Loucy (cell line): ENCODE data around the gene ARHGAP15.

Experiments
- H2AFZ ChIP-seq: fragments of 200-600 bp; sonication (generic); 2 replicates; pipeline ENCODE4 v1.6.0; 2016; ENCODE audit warnings: antibody characterized with exemption, mild to moderate bottlenecking, low read length, moderate library complexity
- H3F3A ChIP-seq: fragments of 200-600 bp; 2 replicates; pipeline ENCODE4 v1.6.0; 2016; ENCODE audit warnings: antibody characterized with exemption, low read depth, mild to moderate bottlenecking
- H3K27me3 ChIP-seq: fragments of 200-600 bp; sonication (generic); 2 replicates; pipeline ENCODE4 v1.6.1; 2014; ENCODE audit warnings: low read length, mild to moderate bottlenecking; ENCODE audit not compliant: insufficient read depth, poor library complexity, severe bottlenecking
- H3K36me3 ChIP-seq: fragments of 200-600 bp; sonication (generic); 2 replicates; pipeline ENCODE4 v1.6.1; 2016; ENCODE audit warnings: low read length; ENCODE audit not compliant: insufficient read depth
- H3K4me1 ChIP-seq: fragments of 200-600 bp; sonication (generic); 2 replicates; pipeline ENCODE4 v1.5.1; 2014; ENCODE audit warnings: low read length, mild to moderate bottlenecking; ENCODE audit not compliant: insufficient read depth, poor library complexity, severe bottlenecking
- H3K4me2 ChIP-seq: fragments of 200-600 bp; sonication (generic); 2 replicates; pipeline ENCODE4 v1.6.0; 2014; ENCODE audit warnings: antibody characterized with exemption, low read length, low read depth, mild to moderate bottlenecking; ENCODE audit not compliant: poor library complexity, severe bottlenecking
- H3K4me3 ChIP-seq: fragments of 200-600 bp; sonication (generic); 2 replicates; pipeline ENCODE4 v1.5.1; 2014; ENCODE audit warnings: low read length, mild to moderate bottlenecking, mixed read lengths; ENCODE audit not compliant: poor library complexity, severe bottlenecking
- H3K79me2 ChIP-seq: fragments of 200-600 bp; sonication (generic); 2 replicates; pipeline ENCODE4 v1.6.1; 2014; ENCODE audit warnings: low read length; ENCODE audit not compliant: insufficient read depth
- H3K9ac ChIP-seq: fragments of 200-600 bp; sonication (generic); 2 replicates; pipeline ENCODE4 v1.6.0; 2014; ENCODE audit warnings: mild to moderate bottlenecking, low read depth, low read length, moderate library complexity; ENCODE audit not compliant: poor library complexity, severe bottlenecking
- H3K9me2 ChIP-seq: fragments of 200-600 bp; sonication (generic); replicated peaks from 2 replicates; pipeline ENCODE4 v1.6.1; 2016; ENCODE audit warnings: low read depth, low read length, mixed read lengths
- H3K9me3 ChIP-seq: fragments of 200-600 bp; sonication (generic); 2 replicates; pipeline ENCODE4 v1.6.1; 2014; ENCODE audit warnings: mild to moderate bottlenecking, antibody characterized with exemption, low read length, low read depth; ENCODE audit not compliant: insufficient read depth
- H4K20me1 ChIP-seq: fragments of 200-600 bp; sonication (generic); 2 replicates; pipeline ENCODE4 v1.6.0; 2014; ENCODE audit warnings: antibody characterized with exemption, low read length, mild to moderate bottlenecking; ENCODE audit not compliant: insufficient read depth, poor library complexity, severe bottlenecking
- CTCF ChIP-seq: fragments of 200-600 bp; sonication (generic); conservative IDR thresholded peaks from 2 replicates; pipeline ENCODE4 v1.5.1; 2014; ENCODE audit warnings: mild to moderate bottlenecking, antibody characterized with exemption, low read length
- EZH2phosphoT487 ChIP-seq: fragments of 200-600 bp; IDR thresholded peaks from 2 replicates; pipeline ENCODE4 v1.6.1; 2018; ENCODE audit warnings: antibody characterized with exemption, mild to moderate bottlenecking, moderate library complexity, borderline replicate concordance

ARHGAP15 gene

GRCh38 chr2:143801561-143801960 lies 672.3 kb downstream of the ARHGAP15 start:
- Histone ChIP-seq H3K9me3 (no peaks in the 10 kb centered on the region), H3K79me2 (no peaks in the 10 kb centered on the region), H3F3A (no peaks in the 10 kb centered on the region), H2AFZ (no peak overlapping the region), H3K4me3 (no peak overlapping the region), H3K4me1 (no peaks in the 10 kb centered on the region), H3K9me2 (no peaks in the 10 kb centered on the region), H3K9ac (no peak overlapping the region), H3K4me2 (no peak overlapping the region), H3K36me3 (no peaks in the 10 kb centered on the region), H4K20me1 (no peaks in the 10 kb centered on the region), H3K27me3 (no peaks in the 10 kb centered on the region)
- TF ChIP-seq CTCF (no peak), EZH2phosphoT487 (no peak)

GRCh38 chr2:143802242-143802641 lies 673.0 kb downstream of the ARHGAP15 start:
- H2AFZ ChIP-seq, result no peak overlapping the region
- H3K36me3 ChIP-seq, result no peaks in the 10 kb centered on the region
- no peaks in the 10 kb centered on the region for H3F3A ChIP-seq
- no peak overlapping the region for H3K4me2 ChIP-seq
- no peak for TF ChIP-seq CTCF
- TF ChIP-seq EZH2phosphoT487, result no peak
- H3K4me1 ChIP-seq, result no peaks in the 10 kb centered on the region
- H3K4me3 ChIP-seq, result no peak overlapping the region
- H3K9me2 ChIP-seq, result no peaks in the 10 kb centered on the region
- H3K79me2 ChIP-seq, result no peaks in the 10 kb centered on the region
- H4K20me1 ChIP-seq, result no peaks in the 10 kb centered on the region
- H3K9me3 ChIP-seq, result no peaks in the 10 kb centered on the region
- no peaks in the 10 kb centered on the region for H3K27me3 ChIP-seq
- no peak overlapping the region for H3K9ac ChIP-seq

GRCh38 chr2:143802871-143803650 lies 673.8 kb downstream of the ARHGAP15 start:
- Histone ChIP-seq H3F3A (no peaks in the 10 kb centered on the region), H4K20me1 (no peaks in the 10 kb centered on the region), H3K27me3 (no peaks in the 10 kb centered on the region), H3K36me3 (no peaks in the 10 kb centered on the region), H3K9ac (no peak overlapping the region), H3K9me2 (no peaks in the 10 kb centered on the region), H3K4me2 (no peak overlapping the region), H3K9me3 (no peaks in the 10 kb centered on the region), H3K4me3 (no peak overlapping the region), H2AFZ (peak overlapping the region; percentile 14; the same call in 1 of the 2 replicates), H3K4me1 (no peaks in the 10 kb centered on the region), H3K79me2 (no peaks in the 10 kb centered on the region)
- 0 out of 2 replicates have a peak, but pooled peaks have one; percentile 8 for TF ChIP-seq CTCF
- no peak for TF ChIP-seq EZH2phosphoT487
